Tibial artery (tissue), 4 donors: ENCODE measurements around the gene CT47A7.
"Not testable (repeated sequence)": the region's sequence is repeated elsewhere in the genome, so short reads cannot be mapped to it uniquely, and the experiment has no call there.

Experiments
- DNase-seq, 2 donors: peaks; one replicate each; pipeline ENCODE4 v3.0.0-alpha.2; 2019
- H3K27ac ChIP-seq, 2 donors: fragments of 200-600 bp; sonication (generic) in 1 of 2; 1 replicate in 1 of 2; 2 replicates in 1 of 2; pipeline ENCODE4 v1.5.1; 2018 to 2019; ENCODE audit warnings: mild to moderate bottlenecking in 1 of 2
- H3K27me3 ChIP-seq, 2 donors: fragments of 200-600 bp; sonication (generic) in 1 of 2; one replicate each; pipeline versions ENCODE4 v1.5.1 to v1.6.0; 2016 to 2019
- H3K36me3 ChIP-seq, 3 donors: fragments of 200-600 bp; sonication (generic) in 2 of 3; one replicate each; pipeline ENCODE4 v1.5.1; 2016 to 2019; ENCODE audit warnings: mild to moderate bottlenecking in 2 of 3
- H3K4me1 ChIP-seq, 4 donors: fragments of 200-600 bp; sonication (generic) in 2 of 4; 1 replicate in 3 of 4; 2 replicates in 1 of 4; pipeline ENCODE4 v1.5.1; 2016 to 2019
- H3K4me3 ChIP-seq, 2 donors: fragments of 200-600 bp; sonication (generic) in 1 of 2; 1 replicate in 1 of 2; 2 replicates in 1 of 2; pipeline ENCODE4 v1.5.1; 2018 to 2019; ENCODE audit warnings: mild to moderate bottlenecking in 2 of 2
- H3K9me3 ChIP-seq, 3 donors: fragments of 200-600 bp; sonication (generic) in 1 of 3; one replicate each; pipeline ENCODE4 v1.5.1; 2016 to 2019
- intact Hi-C: fragments of 100-400 bp; cut with DNase I; formaldehyde crosslinking; loops from one replicate; pipeline ENCODE4 v1.15.0; 2023; ENCODE audit warnings: low total_unique reads
- TF ChIP-seq, protein P1 (sequence below), 2 experiments: fragments of 200-600 bp in 1 of 2; fragments of 450-650 bp in 1 of 2; IDR thresholded peaks; one replicate each; pipeline ENCODE4 v1.5.1; 2017 to 2019; ENCODE audit warnings: antibody characterized with exemption in 2 of 2, mild to moderate bottlenecking in 1 of 2, moderate library complexity in 1 of 2

Gene CT47A7

DNA sequence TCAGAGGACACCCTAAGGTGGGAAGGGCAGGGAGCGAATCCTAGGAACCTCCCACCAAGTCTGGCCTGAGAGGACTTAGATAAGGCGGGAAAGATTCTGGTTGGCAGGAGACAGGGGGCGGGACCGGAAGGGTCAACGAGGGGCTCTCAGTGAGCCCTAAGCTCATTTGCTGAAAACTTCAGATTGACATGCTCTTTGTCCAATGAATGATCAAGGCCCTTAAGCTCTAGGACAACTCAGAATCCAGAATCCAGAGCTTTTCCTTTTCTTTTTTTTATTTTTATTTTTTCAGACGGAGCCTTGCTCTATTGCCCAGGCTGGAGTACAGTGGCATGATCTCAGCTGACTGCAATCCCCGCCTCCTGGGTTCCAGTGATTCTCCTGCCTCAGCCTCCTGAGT lies at the start of gene CT47A7:
CT47A7 (minus strand) TSS at position 101 of the 400 bp plus-strand sequence. CDS start 255 bp downstream, outside the sequence.
- not testable (repeated sequence) for DNase-seq

DNA sequence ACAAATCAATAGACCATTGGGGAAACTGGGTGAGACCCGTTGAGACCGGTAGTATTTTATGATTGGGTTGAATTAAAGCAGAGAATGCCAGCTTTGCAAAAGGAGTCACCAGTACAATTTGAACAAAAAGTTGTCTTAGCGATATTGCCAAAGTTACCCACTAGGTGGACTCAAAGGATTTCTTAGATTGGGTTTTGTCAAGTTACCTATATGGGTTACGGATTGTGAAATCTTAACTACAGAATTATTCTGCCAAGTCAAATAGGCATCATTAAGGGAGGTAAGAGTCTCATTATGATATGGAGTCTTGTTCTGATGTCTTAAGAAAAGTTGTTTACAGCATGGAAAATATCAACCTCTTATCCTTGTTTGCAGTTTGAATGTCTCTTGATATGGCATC lies 44.2 kb upstream of the CT47A7 start:
- Histone ChIP-seq H3K27ac (no peak overlapping the region), H3K9me3 (no peaks in the 10 kb centered on the region), H3K4me1 (no peaks in the 10 kb centered on the region), H3K27me3 (no peaks in the 10 kb centered on the region), H3K36me3 (no peaks in the 10 kb centered on the region), H3K4me3 (no peak overlapping the region)
- intact Hi-C loops: no loop called here
- no peak for DNase-seq
- TF ChIP-seq, protein P1, sequence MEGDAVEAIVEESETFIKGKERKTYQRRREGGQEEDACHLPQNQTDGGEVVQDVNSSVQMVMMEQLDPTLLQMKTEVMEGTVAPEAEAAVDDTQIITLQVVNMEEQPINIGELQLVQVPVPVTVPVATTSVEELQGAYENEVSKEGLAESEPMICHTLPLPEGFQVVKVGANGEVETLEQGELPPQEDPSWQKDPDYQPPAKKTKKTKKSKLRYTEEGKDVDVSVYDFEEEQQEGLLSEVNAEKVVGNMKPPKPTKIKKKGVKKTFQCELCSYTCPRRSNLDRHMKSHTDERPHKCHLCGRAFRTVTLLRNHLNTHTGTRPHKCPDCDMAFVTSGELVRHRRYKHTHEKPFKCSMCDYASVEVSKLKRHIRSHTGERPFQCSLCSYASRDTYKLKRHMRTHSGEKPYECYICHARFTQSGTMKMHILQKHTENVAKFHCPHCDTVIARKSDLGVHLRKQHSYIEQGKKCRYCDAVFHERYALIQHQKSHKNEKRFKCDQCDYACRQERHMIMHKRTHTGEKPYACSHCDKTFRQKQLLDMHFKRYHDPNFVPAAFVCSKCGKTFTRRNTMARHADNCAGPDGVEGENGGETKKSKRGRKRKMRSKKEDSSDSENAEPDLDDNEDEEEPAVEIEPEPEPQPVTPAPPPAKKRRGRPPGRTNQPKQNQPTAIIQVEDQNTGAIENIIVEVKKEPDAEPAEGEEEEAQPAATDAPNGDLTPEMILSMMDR (IDR thresholded peaks at IDR 0.05): no peak

More for the DNA sequence above, at the start of gene CT47A7:
- H3K27ac ChIP-seq, H3K36me3 ChIP-seq, intact Hi-C loops, H3K4me1 ChIP-seq, H3K4me3 ChIP-seq, H3K27me3 ChIP-seq, H3K9me3 ChIP-seq: not testable (repeated sequence)

DNA sequence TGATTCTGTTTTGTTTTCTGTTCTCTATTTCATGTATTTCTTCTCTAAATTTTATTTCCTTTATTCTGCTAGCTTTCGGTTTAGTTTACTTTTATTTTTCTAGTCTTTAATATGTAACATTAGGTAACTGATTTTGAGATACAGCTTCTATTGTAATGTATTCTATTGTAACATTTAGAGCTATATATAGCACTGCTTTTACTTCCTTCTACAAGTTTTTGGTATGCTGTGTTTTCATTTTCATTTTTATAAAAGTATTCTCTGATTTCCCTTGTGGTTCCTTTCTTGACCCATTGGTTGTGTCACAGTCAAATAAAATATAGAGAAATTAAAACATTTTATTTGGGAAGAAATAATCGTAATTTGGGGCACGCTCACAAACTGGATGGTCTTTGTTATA lies 43.0 kb upstream of the CT47A7 start:
- no peak for DNase-seq
- intact Hi-C loops: no loop called here
- no peaks in the 10 kb centered on the region for H3K4me1 ChIP-seq
- TF ChIP-seq, protein P1 (IDR thresholded peaks at IDR 0.05): no peak
- H3K27ac ChIP-seq: no peak overlapping the region
- H3K27me3 ChIP-seq: no peaks in the 10 kb centered on the region
- H3K9me3 ChIP-seq: no peaks in the 10 kb centered on the region
- H3K4me3 ChIP-seq: no peak overlapping the region
- H3K36me3 ChIP-seq: no peaks in the 10 kb centered on the region

DNA sequence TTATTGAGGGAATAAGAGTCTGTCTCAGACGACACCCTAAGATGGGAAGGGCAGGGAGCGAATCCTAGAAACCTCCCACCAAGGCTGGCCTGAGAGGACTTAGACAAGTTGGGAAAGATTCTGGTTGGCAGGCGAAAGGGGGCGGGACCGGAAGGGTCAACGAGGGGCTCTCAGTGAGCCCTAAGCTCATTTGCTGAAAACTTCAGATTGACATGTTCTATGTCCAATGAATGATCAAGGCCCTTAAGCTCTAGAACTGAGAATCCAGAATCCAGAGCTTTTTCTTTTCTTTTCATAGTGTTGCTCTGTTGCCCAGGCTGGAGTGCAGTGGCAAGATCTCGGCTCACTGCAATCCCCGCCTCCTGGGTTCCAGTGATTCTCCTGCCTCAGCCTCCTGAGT lies 29.3 kb upstream of the CT47A7 start, which contains the start of gene CT47A1:
CT47A1 (minus strand) TSS at position 101 of the 400 bp plus-strand sequence. CDS start 231 bp downstream, outside the sequence.
- H3K9me3 ChIP-seq, H3K4me3 ChIP-seq, H3K27me3 ChIP-seq, H3K4me1 ChIP-seq, H3K36me3 ChIP-seq, DNase-seq, intact Hi-C loops, H3K27ac ChIP-seq: not testable (repeated sequence)
